Activated T-cell treated with anti-CD3 and anti-CD28 coated beads, Interleukin-2, amount 50 U/mL, for 4 hours (primary cell): ENCODE results near the gene AHSA1. TPM values are rescaled to one million over a fixed set of nuclear protein-coding genes. Genes with fewer than 3 reads are reported as not detected.

Source experiments
- ATAC-seq, 2 donors: fragments of 200-7000 bp; cut with Tn5 transposase; one replicate each; pipeline ENCODE4 v1.10.0; 2021
- DNase-seq: peaks from one replicate; pipeline ENCODE4 v3.0.0-alpha.2; 2020
- H3K27me3 Mint-ChIP-seq: one replicate; pipeline ENCODE4 v1.8.0; 2021; ENCODE audit warnings: low read depth, mixed read lengths
- H3K36me3 Mint-ChIP-seq: one replicate; pipeline ENCODE4 v1.8.0; 2022; ENCODE audit warnings: mixed read lengths; ENCODE audit not compliant: insufficient read depth
- H3K4me1 Mint-ChIP-seq: one replicate; pipeline ENCODE4 v1.8.0; 2021; ENCODE audit warnings: low read depth, mixed read lengths
- H3K4me3 Mint-ChIP-seq: one replicate; pipeline ENCODE4 v1.8.0; 2021; ENCODE audit warnings: mild to moderate bottlenecking, moderate library complexity, mixed read lengths
- H3K9me3 Mint-ChIP-seq: one replicate; pipeline ENCODE4 v1.8.0; 2021; ENCODE audit warnings: mixed read lengths
- total RNA-seq, 3 donors: library from RNA; stranded (reverse); gene quantifications; one replicate each; pipeline ENCODE4 v1.2.1, GENCODE V29; 2021

AHSA1 gene
- total RNA-seq, 3 donors from 2014 or later: 339 to 369 (median 361) TPM

- no peaks in the 10 kb centered on the region for H3K9me3 Mint-ChIP-seq
- no peak for ATAC-seq
- no peak overlapping the region for H3K4me3 Mint-ChIP-seq
- H3K36me3 Mint-ChIP-seq: no peaks in the 10 kb centered on the region
- H3K4me1 Mint-ChIP-seq: no peaks in the 10 kb centered on the region
- no peaks in the 10 kb centered on the region for H3K27me3 Mint-ChIP-seq
- DNase-seq: no peak
Measured at GRCh38 chr14:77485901-77486678, 28.2 kb downstream of the AHSA1 start.

GRCh38 chr14:77488558-77488957, 30.7 kb downstream of the AHSA1 start:
- no peak for ATAC-seq
- no peak for DNase-seq
- Mint-ChIP-seq H3K36me3 (no peaks in the 10 kb centered on the region), H3K4me3 (no peak overlapping the region), H3K4me1 (no peaks in the 10 kb centered on the region), H3K27me3 (no peaks in the 10 kb centered on the region), H3K9me3 (no peaks in the 10 kb centered on the region)

DNA sequence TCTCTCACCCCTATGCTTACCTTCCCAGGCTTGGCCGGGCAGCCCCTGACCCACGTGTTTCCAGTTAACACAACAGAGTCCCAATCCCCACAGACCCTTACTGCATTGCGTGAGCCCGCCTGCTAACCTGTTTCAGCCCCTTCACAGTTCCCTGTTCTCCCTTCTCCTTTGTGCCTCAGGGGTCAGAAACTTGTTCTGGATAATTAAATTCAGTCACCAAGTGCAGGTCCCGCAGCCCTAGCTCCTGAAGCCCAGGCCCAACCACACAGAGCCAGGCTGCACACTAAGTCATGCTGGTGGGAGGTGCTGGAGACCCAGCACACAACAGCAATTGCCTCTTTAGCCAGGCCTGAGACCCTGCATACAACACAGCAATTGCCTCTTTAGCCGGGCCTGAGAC, 31.1 kb downstream of the AHSA1 start:
- ATAC-seq (no peak), DNase-seq (no peak)
- Mint-ChIP-seq H3K9me3 (no peaks in the 10 kb centered on the region), H3K4me1 (no peaks in the 10 kb centered on the region), H3K27me3 (no peaks in the 10 kb centered on the region), H3K36me3 (no peaks in the 10 kb centered on the region), H3K4me3 (no peak overlapping the region)

- ATAC-seq: no peak
- H3K4me3 Mint-ChIP-seq: no peak overlapping the region
- no peak for DNase-seq
- no peaks in the 10 kb centered on the region for H3K27me3 Mint-ChIP-seq
- H3K4me1 Mint-ChIP-seq: no peaks in the 10 kb centered on the region
- no peaks in the 10 kb centered on the region for H3K9me3 Mint-ChIP-seq
- no peaks in the 10 kb centered on the region for H3K36me3 Mint-ChIP-seq
Measured at GRCh38 chr14:77490347-77490986, 32.6 kb downstream of the AHSA1 start.

DNA sequence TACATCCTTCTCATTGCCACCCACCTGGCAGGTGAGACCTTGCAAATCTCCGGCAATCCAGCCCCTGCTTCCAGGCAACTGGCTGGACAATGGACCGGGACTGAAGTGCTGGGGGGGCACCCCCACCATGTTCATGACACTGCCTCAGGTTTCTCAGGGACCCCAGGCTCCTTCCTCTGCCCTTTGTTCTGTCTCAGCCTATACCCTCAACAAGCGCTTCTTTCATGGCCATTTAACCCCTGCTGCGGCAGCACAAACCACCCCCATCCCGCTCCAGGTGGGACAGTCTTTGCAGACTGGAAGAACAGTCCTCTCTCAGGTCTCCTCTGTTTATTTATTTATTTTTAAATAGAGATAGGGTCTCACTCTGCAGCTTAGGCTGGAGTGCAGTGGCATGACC, 33.2 kb downstream of the AHSA1 start:
- DNase-seq (no peak), ATAC-seq (no peak)
- Mint-ChIP-seq H3K4me3 (no peak overlapping the region), H3K36me3 (no peaks in the 10 kb centered on the region), H3K4me1 (no peaks in the 10 kb centered on the region), H3K27me3 (peaks cover 4% of the 10 kb centered on the region), H3K9me3 (no peaks in the 10 kb centered on the region)

GRCh38 chr14:77495334-77495733, 37.4 kb downstream of the AHSA1 start:
- Mint-ChIP-seq H3K4me3 (no peak overlapping the region), H3K4me1 (peaks cover 10% of the 10 kb centered on the region), H3K27me3 (peaks cover 28% of the 10 kb centered on the region), H3K9me3 (no peaks in the 10 kb centered on the region), H3K36me3 (no peaks in the 10 kb centered on the region)
- no peak for DNase-seq
- ATAC-seq: no peak

- peak within 1 kb of the TSS; percentile 64 for H3K4me3 Mint-ChIP-seq
Measured at GRCh38 chr14:77498120-77498979, 40.5 kb downstream of the AHSA1 start, which contains the start of gene ISM2. Gene ISM2, minus strand, starts transcription at chr14:77498816. Its CDS starts 23 bp downstream, at chr14:77498793.

DNA sequence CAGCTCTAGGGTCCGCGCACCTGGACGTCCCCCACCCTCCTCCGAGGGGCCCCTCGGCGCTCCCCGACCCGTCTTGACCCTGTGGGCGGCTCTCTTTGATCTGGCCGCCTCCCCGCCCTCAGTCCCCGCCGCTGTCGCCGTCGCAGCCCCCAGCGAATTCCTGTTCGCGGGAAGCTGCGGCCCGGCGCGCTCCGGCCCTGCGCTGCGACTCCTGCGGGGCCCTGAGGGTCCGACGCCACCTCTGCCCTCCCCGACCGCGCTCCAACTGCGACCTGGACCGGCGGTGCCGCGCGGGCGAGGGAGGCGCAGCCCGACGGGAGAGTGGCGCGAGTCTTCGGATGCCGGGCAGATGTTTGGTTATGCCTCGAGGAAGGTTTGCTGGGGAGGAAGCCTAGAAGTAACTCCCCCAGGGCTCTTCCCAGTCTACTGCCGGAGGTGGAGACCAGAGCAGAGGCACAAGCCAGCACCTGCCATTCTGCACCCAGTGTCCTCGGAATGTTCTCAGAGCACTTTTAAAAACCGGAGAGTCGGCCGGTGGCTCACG, 41.2 kb downstream of the AHSA1 start:
- Mint-ChIP-seq H3K4me1 (peaks cover 11% of the 10 kb centered on the region), H3K4me3 (peak overlapping the region; percentile 54), H3K36me3 (peaks cover 4% of the 10 kb centered on the region), H3K27me3 (peaks cover 34% of the 10 kb centered on the region), H3K9me3 (peaks cover 6% of the 10 kb centered on the region)
- DNase-seq (no peak), ATAC-seq (peak in 1 of 2 donors; percentile 36)

More at GRCh38 chr14:77498120-77498979, 40.5 kb downstream of the AHSA1 start, which contains the start of gene ISM2:
- peaks cover 11% of the 10 kb centered on the region for H3K4me1 Mint-ChIP-seq
- peaks cover 4% of the 10 kb centered on the region for H3K36me3 Mint-ChIP-seq
- H3K27me3 Mint-ChIP-seq: peaks cover 34% of the 10 kb centered on the region
- ATAC-seq: peak; percentile 94
- DNase-seq: peak; percentile 18
- H3K9me3 Mint-ChIP-seq: peaks cover 5% of the 10 kb centered on the region

DNA sequence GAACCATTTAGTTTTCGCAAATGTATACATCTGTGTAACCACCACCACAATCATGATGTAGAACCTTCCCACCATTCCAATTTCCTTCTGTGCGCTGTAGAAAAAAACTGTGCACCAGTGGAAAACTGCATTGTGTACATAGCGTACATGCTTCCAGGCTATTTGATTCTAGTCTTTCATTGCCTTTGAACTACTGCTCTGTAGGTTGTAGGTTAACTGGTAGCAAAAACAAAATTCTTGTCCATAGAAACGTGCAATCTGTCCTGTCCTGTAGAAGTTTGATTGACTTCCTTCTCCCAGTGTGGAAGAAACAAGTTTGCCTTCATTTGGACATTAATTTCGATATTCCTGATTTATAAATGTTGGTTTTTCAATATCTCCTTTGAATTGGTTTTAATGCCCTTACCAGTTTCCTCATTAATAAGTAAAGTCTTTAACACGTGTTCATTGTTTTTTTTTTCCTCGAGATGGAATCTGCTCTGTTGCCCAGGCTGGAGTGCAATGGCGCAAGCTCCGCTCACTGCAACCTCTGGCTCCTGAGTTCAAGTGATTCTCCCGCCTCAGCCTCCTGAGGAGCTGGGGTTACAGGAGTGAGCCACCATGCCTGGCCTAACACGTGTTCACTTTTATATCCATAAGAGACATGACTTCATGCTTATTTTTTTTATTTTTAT, 44.4 kb downstream of the AHSA1 start:
- Mint-ChIP-seq H3K36me3 (peaks cover 15% of the 10 kb centered on the region), H3K4me3 (no peak overlapping the region), H3K27me3 (peaks cover 25% of the 10 kb centered on the region), H3K9me3 (peaks cover 6% of the 10 kb centered on the region), H3K4me1 (peaks cover 11% of the 10 kb centered on the region)
- DNase-seq (no peak), ATAC-seq (no peak)

GRCh38 chr14:77503138-77503537, 45.2 kb downstream of the AHSA1 start:
- DNase-seq: no peak
- peaks cover 20% of the 10 kb centered on the region for H3K36me3 Mint-ChIP-seq
- H3K27me3 Mint-ChIP-seq: peaks cover 18% of the 10 kb centered on the region
- no peak for ATAC-seq
- peaks cover 6% of the 10 kb centered on the region for H3K9me3 Mint-ChIP-seq
- H3K4me3 Mint-ChIP-seq: no peak overlapping the region
- peaks cover 7% of the 10 kb centered on the region for H3K4me1 Mint-ChIP-seq

GRCh38 chr14:77505031-77505430, 47.1 kb downstream of the AHSA1 start:
- Mint-ChIP-seq H3K36me3 (peaks cover 26% of the 10 kb centered on the region), H3K27me3 (peaks cover 9% of the 10 kb centered on the region), H3K9me3 (peaks cover 6% of the 10 kb centered on the region), H3K4me3 (no peak overlapping the region), H3K4me1 (peaks cover 2% of the 10 kb centered on the region)
- ATAC-seq (no peak), DNase-seq (no peak)

DNA sequence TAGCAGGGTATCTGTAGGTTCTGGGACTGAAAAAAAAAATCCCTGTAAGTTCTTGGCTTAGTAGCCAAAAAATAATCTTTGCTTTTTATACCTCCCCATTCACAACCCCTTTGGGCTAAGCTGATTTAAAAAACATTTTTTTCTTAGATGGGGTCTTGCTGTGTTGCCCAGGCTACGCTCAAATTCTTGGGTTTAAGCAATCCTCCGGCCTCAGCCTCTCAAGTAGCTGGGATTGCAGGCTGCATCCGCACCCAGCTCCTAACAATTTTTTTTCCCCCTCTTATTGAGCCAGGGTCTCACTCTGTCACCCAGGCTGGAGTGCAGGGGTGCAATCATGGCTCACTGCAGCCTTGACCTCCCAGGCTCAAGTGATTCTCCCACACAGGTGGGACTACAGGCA, 49.9 kb downstream of the AHSA1 start:
- Mint-ChIP-seq H3K27me3 (peaks cover 4% of the 10 kb centered on the region), H3K4me3 (no peak overlapping the region), H3K36me3 (peaks cover 46% of the 10 kb centered on the region), H3K4me1 (no peaks in the 10 kb centered on the region), H3K9me3 (peaks cover 6% of the 10 kb centered on the region)
- ATAC-seq (no peak), DNase-seq (no peak)

GRCh38 chr14:77508249-77508648, 50.4 kb downstream of the AHSA1 start:
- DNase-seq: no peak
- Mint-ChIP-seq H3K9me3 (peaks cover 2% of the 10 kb centered on the region), H3K4me1 (no peaks in the 10 kb centered on the region), H3K36me3 (peaks cover 43% of the 10 kb centered on the region), H3K4me3 (no peak overlapping the region), H3K27me3 (peaks cover under 1% of the 10 kb centered on the region)
- ATAC-seq: no peak
